ENCODE measurements around the gene DNAJB6. TPM values are rescaled to one million over a fixed set of nuclear protein-coding genes. Genes with fewer than 3 reads are reported as not detected.

DNAJB6 gene
- total RNA-seq, 1 experiment from 2014 or later: 201 TPM

DNA sequence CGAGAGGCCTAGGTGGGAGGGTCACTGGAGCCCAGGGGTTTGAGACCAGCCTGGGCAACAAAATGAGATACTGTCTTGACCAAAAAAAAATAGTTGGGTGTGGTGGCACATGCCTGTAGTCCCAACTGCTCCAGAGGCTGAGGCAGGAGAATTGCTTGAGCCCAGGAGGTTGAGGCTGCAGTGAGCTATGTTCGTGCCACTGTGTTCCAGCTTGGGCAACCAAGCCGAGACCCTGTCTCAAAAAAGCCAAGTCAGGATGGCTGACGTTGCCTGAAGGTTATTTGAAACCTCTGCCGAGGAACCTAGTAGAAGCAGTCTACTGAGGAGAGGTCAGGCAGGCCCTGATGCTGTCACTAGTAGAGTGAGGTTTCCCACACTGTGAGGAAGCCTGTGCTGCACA, 22.8 kb downstream of the DNAJB6 start:
- no peak overlapping the region for H3K4me3 ChIP-seq (ENCODE audit: low read depth in 2 of 2, low read length in 2 of 2)
- BruUV-seq (replicated peaks): no TSS peak
- in situ Hi-C loops (cut with HindIII; ENCODE audit: low pct_unique_long_range_greater_than_20kb, low sequenced_read_pairs): no loop called here
- TF ChIP-seq, protein P1, sequence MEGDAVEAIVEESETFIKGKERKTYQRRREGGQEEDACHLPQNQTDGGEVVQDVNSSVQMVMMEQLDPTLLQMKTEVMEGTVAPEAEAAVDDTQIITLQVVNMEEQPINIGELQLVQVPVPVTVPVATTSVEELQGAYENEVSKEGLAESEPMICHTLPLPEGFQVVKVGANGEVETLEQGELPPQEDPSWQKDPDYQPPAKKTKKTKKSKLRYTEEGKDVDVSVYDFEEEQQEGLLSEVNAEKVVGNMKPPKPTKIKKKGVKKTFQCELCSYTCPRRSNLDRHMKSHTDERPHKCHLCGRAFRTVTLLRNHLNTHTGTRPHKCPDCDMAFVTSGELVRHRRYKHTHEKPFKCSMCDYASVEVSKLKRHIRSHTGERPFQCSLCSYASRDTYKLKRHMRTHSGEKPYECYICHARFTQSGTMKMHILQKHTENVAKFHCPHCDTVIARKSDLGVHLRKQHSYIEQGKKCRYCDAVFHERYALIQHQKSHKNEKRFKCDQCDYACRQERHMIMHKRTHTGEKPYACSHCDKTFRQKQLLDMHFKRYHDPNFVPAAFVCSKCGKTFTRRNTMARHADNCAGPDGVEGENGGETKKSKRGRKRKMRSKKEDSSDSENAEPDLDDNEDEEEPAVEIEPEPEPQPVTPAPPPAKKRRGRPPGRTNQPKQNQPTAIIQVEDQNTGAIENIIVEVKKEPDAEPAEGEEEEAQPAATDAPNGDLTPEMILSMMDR (IDR thresholded peaks at IDR 0.05): no peak
- TF ChIP-seq POLR2AphosphoS5 (IDR thresholded peaks at IDR 0.05; ENCODE audit: low read depth, low read length): no peak
- no peak for TF ChIP-seq SIN3A (IDR thresholded peaks at IDR 0.05; ENCODE audit: borderline replicate concordance, insufficient read depth, low read depth, low read length)
- TF ChIP-seq, protein P2, sequence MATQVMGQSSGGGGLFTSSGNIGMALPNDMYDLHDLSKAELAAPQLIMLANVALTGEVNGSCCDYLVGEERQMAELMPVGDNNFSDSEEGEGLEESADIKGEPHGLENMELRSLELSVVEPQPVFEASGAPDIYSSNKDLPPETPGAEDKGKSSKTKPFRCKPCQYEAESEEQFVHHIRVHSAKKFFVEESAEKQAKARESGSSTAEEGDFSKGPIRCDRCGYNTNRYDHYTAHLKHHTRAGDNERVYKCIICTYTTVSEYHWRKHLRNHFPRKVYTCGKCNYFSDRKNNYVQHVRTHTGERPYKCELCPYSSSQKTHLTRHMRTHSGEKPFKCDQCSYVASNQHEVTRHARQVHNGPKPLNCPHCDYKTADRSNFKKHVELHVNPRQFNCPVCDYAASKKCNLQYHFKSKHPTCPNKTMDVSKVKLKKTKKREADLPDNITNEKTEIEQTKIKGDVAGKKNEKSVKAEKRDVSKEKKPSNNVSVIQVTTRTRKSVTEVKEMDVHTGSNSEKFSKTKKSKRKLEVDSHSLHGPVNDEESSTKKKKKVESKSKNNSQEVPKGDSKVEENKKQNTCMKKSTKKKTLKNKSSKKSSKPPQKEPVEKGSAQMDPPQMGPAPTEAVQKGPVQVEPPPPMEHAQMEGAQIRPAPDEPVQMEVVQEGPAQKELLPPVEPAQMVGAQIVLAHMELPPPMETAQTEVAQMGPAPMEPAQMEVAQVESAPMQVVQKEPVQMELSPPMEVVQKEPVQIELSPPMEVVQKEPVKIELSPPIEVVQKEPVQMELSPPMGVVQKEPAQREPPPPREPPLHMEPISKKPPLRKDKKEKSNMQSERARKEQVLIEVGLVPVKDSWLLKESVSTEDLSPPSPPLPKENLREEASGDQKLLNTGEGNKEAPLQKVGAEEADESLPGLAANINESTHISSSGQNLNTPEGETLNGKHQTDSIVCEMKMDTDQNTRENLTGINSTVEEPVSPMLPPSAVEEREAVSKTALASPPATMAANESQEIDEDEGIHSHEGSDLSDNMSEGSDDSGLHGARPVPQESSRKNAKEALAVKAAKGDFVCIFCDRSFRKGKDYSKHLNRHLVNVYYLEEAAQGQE (IDR thresholded peaks at IDR 0.05; ENCODE audit: insufficient read depth in 1 of 2, low read depth in 2 of 2, low read length in 1 of 2): no peak
- no peak for TF ChIP-seq TCF7L2 (IDR thresholded peaks at IDR 0.05; ENCODE audit: low read depth, low read length)
- DNase-seq (ENCODE audit: low read depth, low spot score) (no peak), ATAC-seq (0 out of 2 replicates have a peak, but pooled peaks have one; percentile 28)
- ChIA-PET CTCF (no interaction called here), POLR2A (no interaction called here)
- peaks cover 26% of the 10 kb centered on the region for H3K4me1 ChIP-seq (ENCODE audit: control insufficient read depth, insufficient read depth, low read length)
- intact Hi-C loops (cut with micrococcal nuclease; ENCODE audit: unreplicated experiment): no loop called here
- H3K27ac ChIP-seq (ENCODE audit: low read length): no peak overlapping the region
- H3K27me3 ChIP-seq (ENCODE audit: control insufficient read depth, insufficient read depth, low read length): no peaks in the 10 kb centered on the region
- H3K36me3 ChIP-seq (ENCODE audit: control insufficient read depth, insufficient read depth, low read length): peaks cover 8% of the 10 kb centered on the region
- no peaks in the 10 kb centered on the region for H3K9me3 ChIP-seq (ENCODE audit: control insufficient read depth, insufficient read depth, low read depth, low read length)

DNA sequence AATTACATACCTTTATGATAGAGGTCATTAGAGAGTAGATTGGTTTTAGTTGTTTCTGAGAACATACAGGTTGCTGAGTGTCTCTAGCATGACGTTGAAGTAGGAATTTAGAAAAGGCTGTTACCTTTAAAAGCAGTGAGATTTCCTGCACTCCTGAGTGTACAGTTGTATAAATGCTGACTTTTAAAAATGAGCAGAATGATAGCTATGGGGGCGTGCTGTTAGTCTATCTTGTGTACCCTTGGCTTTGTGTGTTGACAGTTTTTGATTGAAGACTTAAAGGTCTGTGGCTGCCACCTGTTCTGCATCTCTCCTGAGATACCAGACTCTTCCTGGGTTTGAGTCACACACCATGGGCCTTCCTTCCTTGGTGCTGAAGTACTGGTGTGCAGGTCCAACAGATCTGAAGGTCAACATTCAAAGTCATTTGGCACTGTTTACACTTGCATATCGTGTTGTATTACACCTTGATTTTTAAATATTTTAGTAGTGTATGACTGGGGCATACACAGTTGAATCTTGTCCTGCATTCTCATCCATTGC, 23.8 kb downstream of the DNAJB6 start:
- no peak for DNase-seq (ENCODE audit: low read depth, low spot score)
- no TSS peak for BruUV-seq (replicated peaks)

More for the DNA sequence above, 23.8 kb downstream of the DNAJB6 start:
- H3K4me1 ChIP-seq (ENCODE audit: control insufficient read depth, insufficient read depth, low read length): peaks cover 16% of the 10 kb centered on the region
- no peaks in the 10 kb centered on the region for H3K9me3 ChIP-seq (ENCODE audit: control insufficient read depth, insufficient read depth, low read depth, low read length)
- no peak for ATAC-seq
- intact Hi-C loops (cut with micrococcal nuclease; ENCODE audit: unreplicated experiment): no loop called here
- H3K36me3 ChIP-seq (ENCODE audit: control insufficient read depth, insufficient read depth, low read length): peaks cover 8% of the 10 kb centered on the region
- no peak overlapping the region for H3K27ac ChIP-seq (ENCODE audit: low read length)
- POLR2A ChIA-PET: no interaction called here
- no peak for TF ChIP-seq TCF7L2 (IDR thresholded peaks at IDR 0.05; ENCODE audit: low read depth, low read length)
- no peak for TF ChIP-seq POLR2AphosphoS5 (IDR thresholded peaks at IDR 0.05; ENCODE audit: low read depth, low read length)
- TF ChIP-seq, protein P2 (IDR thresholded peaks at IDR 0.05; ENCODE audit: insufficient read depth in 1 of 2, low read depth in 2 of 2, low read length in 1 of 2): no peak
- TF ChIP-seq, protein P1 (IDR thresholded peaks at IDR 0.05): no peak
- TF ChIP-seq SIN3A (IDR thresholded peaks at IDR 0.05; ENCODE audit: borderline replicate concordance, insufficient read depth, low read depth, low read length): no peak
- in situ Hi-C loops (cut with HindIII; ENCODE audit: low pct_unique_long_range_greater_than_20kb, low sequenced_read_pairs): no loop called here
- no peaks in the 10 kb centered on the region for H3K27me3 ChIP-seq (ENCODE audit: control insufficient read depth, insufficient read depth, low read length)
- no peak overlapping the region for H3K4me3 ChIP-seq (ENCODE audit: low read depth in 2 of 2, low read length in 2 of 2)
- CTCF ChIA-PET: no interaction called here
